Loucy (cell line): ENCODE data around the gene CELF4.

Experiments
- EZH2phosphoT487 ChIP-seq: fragments of 200-600 bp; IDR thresholded peaks from 2 replicates; pipeline ENCODE4 v1.6.1; 2018; ENCODE audit warnings: antibody characterized with exemption, mild to moderate bottlenecking, moderate library complexity, borderline replicate concordance
- TF ChIP-seq, protein P1 (sequence below): fragments of 200-600 bp; sonication (generic); conservative IDR thresholded peaks from 2 replicates; pipeline ENCODE4 v1.5.1; 2014; ENCODE audit warnings: mild to moderate bottlenecking, antibody characterized with exemption, low read length

- TF ChIP-seq, protein P1, sequence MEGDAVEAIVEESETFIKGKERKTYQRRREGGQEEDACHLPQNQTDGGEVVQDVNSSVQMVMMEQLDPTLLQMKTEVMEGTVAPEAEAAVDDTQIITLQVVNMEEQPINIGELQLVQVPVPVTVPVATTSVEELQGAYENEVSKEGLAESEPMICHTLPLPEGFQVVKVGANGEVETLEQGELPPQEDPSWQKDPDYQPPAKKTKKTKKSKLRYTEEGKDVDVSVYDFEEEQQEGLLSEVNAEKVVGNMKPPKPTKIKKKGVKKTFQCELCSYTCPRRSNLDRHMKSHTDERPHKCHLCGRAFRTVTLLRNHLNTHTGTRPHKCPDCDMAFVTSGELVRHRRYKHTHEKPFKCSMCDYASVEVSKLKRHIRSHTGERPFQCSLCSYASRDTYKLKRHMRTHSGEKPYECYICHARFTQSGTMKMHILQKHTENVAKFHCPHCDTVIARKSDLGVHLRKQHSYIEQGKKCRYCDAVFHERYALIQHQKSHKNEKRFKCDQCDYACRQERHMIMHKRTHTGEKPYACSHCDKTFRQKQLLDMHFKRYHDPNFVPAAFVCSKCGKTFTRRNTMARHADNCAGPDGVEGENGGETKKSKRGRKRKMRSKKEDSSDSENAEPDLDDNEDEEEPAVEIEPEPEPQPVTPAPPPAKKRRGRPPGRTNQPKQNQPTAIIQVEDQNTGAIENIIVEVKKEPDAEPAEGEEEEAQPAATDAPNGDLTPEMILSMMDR = no peak
- no peak for TF ChIP-seq EZH2phosphoT487
Observed at GRCh38 chr18:37280701-37281393, 284.8 kb downstream of the CELF4 start.
